ENCODE results near the gene HSD17B14. TPM values are rescaled to one million over a fixed set of nuclear protein-coding genes. Genes with fewer than 3 reads are reported as not detected.
A peak's percentile ranks its signal among the peaks of the same experiment; 100 is the strongest.

Gene HSD17B14
- total and polyA plus RNA-seq, 9 of the 15 experiments (the other 6 are each of a cell fraction or from before 2014, with no cell fraction given) = 0.16 TPM; not detected in 8

DNA sequence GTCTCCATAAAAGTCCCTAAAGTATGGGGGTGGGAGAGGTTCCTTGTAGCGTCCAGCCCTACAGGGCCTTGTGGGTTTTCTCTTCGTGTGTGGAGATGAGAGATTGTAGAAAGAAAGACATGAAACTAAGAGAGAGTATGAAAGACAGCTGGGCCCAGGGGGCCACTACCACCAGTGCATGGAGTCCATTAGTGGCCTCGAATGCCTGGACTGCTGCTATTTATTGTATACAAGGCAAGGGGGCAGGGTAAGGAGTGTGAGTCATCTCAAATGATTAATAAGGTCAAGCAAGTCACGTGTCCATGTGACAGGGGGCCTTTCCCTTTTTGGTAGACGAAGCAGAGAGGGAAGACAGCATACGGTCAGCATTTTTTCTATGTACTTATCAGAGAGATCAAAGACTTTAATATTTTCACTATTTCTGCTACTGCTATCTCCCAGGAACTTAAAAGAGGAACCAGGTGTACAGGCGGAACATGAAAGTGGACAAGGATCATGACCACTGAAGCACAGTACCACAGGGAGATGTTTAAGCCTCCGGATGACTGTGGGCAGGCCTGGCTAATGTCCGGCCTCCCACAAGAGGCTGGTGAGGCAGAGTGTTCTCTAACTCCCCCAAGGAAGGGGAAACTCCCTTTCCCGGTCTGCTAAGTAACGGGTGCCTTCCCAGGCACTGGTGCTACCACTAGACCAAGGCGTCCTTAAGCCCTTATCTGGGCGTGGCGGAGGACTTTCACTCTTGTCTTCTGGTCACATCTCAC, 55.5 kb downstream of the HSD17B14 start (continued):
- TF ChIP-seq E2F3 (CRISPR knock-in tag; IDR thresholded peaks at IDR 0.05) (no peak), ATF1 (CRISPR knock-in tag; IDR thresholded peaks at IDR 0.05) (no peak), ATF1 (tag; IDR thresholded peaks at IDR 0.05) (peak; percentile 74), ZZZ3 (IDR thresholded peaks at IDR 0.05) (no peak), KLF16 (IDR thresholded peaks at IDR 0.05) (0 out of 2 replicates have a peak, but pooled peaks have one; percentile 9), SUPT5H (IDR thresholded peaks at IDR 0.05) (no peak; the same call in 1 of the 2 replicates), CEBPB (tag; IDR thresholded peaks at IDR 0.05) (no peak), ZKSCAN8 (CRISPR knock-in tag; IDR thresholded peaks at IDR 0.05) (no peak), GTF2A2 (tag; IDR thresholded peaks at IDR 0.05) (no peak), PHF20 (IDR thresholded peaks at IDR 0.05; ENCODE audit: partially characterized antibody) (peak; percentile 39), ZNF778 (CRISPR knock-in tag; IDR thresholded peaks at IDR 0.05) (no peak), SNRNP70 (optimal IDR thresholded peaks at IDR 0.05; ENCODE audit: low read depth, low read length) (no peak), PURB (CRISPR knock-in tag; IDR thresholded peaks at IDR 0.05; ENCODE audit: low read depth) (no peak), NFATC3 (IDR thresholded peaks at IDR 0.05) (0 out of 2 replicates have a peak, but pooled peaks have one; percentile 35), NR1H2 (CRISPR knock-in tag; IDR thresholded peaks at IDR 0.05) (no peak), BDP1 (IDR thresholded peaks at IDR 0.05; ENCODE audit: insufficient read depth, insufficient read length) (no peak), HDAC2 (IDR thresholded peaks at IDR 0.05) (peak; percentile 68; the same call in 1 of the 2 replicates)
- TF ChIP-seq, protein P1, sequence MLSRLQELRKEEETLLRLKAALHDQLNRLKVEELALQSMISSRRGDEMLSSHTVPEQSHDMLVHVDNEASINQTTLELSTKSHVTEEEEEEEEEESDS (CRISPR knock-in tag; IDR thresholded peaks at IDR 0.05) = no peak
- TF ChIP-seq, protein P2, sequence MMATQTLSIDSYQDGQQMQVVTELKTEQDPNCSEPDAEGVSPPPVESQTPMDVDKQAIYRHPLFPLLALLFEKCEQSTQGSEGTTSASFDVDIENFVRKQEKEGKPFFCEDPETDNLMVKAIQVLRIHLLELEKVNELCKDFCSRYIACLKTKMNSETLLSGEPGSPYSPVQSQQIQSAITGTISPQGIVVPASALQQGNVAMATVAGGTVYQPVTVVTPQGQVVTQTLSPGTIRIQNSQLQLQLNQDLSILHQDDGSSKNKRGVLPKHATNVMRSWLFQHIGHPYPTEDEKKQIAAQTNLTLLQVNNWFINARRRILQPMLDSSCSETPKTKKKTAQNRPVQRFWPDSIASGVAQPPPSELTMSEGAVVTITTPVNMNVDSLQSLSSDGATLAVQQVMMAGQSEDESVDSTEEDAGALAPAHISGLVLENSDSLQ (IDR thresholded peaks at IDR 0.05) = peak; percentile 95
- TF ChIP-seq, protein P3, sequence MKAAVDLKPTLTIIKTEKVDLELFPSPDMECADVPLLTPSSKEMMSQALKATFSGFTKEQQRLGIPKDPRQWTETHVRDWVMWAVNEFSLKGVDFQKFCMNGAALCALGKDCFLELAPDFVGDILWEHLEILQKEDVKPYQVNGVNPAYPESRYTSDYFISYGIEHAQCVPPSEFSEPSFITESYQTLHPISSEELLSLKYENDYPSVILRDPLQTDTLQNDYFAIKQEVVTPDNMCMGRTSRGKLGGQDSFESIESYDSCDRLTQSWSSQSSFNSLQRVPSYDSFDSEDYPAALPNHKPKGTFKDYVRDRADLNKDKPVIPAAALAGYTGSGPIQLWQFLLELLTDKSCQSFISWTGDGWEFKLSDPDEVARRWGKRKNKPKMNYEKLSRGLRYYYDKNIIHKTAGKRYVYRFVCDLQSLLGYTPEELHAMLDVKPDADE (conservative IDR thresholded peaks at IDR 0.05; ENCODE audit: control insufficient read depth, low read depth, low read length) = no peak

Measured in K562 (cell line).